WTC11 (cell line): ENCODE data around the gene MYOF.

Source experiments
- TEAD1 ChIP-seq: sonication (generic); formaldehyde crosslinking; IDR thresholded peaks from 2 replicates; pipeline ENCODE4 v1.8.0; 2022; ENCODE audit warnings: mild to moderate bottlenecking, missing genetic modification reagents
- TF ChIP-seq, protein P1 (sequence below): sonication (generic); formaldehyde crosslinking; IDR thresholded peaks from 2 replicates; pipeline ENCODE4 v1.8.0; 2022; ENCODE audit warnings: mild to moderate bottlenecking, missing genetic modification reagents
- TF ChIP-seq, protein P2 (sequence below): sonication (generic); formaldehyde crosslinking; IDR thresholded peaks from 2 replicates; pipeline ENCODE4 v1.8.0; 2022; ENCODE audit warnings: missing genetic modification reagents

DNA sequence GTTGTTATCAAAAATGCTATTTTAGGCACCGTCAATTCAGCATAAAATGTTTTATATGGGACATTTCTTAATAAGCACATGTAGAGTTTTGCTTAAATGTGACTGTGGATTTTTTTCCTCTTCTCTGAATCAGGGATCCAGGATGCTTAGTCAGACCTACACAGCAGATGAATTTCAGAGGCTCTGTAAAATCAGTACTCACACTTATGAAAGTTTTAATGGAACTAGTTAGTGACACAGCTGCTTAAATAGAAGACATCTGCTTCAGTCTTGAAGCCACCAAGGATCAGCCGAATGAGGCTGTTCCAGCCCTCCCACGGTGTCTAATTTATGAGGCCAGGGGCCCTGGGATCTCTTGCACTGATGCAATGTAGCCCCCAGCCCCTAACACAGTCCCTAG, 136.0 kb downstream of the MYOF start:
- TF ChIP-seq, protein P1, sequence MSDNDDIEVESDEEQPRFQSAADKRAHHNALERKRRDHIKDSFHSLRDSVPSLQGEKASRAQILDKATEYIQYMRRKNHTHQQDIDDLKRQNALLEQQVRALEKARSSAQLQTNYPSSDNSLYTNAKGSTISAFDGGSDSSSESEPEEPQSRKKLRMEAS (CRISPR knock-in tag) = no peak
- no peak for TF ChIP-seq TEAD1
- TF ChIP-seq, protein P2, sequence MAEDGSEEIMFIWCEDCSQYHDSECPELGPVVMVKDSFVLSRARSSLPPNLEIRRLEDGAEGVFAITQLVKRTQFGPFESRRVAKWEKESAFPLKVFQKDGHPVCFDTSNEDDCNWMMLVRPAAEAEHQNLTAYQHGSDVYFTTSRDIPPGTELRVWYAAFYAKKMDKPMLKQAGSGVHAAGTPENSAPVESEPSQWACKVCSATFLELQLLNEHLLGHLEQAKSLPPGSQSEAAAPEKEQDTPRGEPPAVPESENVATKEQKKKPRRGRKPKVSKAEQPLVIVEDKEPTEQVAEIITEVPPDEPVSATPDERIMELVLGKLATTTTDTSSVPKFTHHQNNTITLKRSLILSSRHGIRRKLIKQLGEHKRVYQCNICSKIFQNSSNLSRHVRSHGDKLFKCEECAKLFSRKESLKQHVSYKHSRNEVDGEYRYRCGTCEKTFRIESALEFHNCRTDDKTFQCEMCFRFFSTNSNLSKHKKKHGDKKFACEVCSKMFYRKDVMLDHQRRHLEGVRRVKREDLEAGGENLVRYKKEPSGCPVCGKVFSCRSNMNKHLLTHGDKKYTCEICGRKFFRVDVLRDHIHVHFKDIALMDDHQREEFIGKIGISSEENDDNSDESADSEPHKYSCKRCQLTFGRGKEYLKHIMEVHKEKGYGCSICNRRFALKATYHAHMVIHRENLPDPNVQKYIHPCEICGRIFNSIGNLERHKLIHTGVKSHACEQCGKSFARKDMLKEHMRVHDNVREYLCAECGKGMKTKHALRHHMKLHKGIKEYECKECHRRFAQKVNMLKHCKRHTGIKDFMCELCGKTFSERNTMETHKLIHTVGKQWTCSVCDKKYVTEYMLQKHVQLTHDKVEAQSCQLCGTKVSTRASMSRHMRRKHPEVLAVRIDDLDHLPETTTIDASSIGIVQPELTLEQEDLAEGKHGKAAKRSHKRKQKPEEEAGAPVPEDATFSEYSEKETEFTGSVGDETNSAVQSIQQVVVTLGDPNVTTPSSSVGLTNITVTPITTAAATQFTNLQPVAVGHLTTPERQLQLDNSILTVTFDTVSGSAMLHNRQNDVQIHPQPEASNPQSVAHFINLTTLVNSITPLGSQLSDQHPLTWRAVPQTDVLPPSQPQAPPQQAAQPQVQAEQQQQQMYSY = no peak
